MM.1S (cell line): ENCODE data around the gene FLT1.

Experiments used
- DNase-seq: peaks from one replicate; pipeline ENCODE4 v3.0.0-alpha.2; 2015
- H2AFZ ChIP-seq: fragments of 300-600 bp; sonication (generic); 2 replicates; pipeline ENCODE4 v1.6.0; 2016; ENCODE audit warnings: antibody characterized with exemption, low read length
- H3F3A ChIP-seq: fragments of 300-600 bp; sonication (generic); 2 replicates; pipeline ENCODE4 v1.6.1; 2016; ENCODE audit warnings: mild to moderate bottlenecking, antibody characterized with exemption, low read length, moderate library complexity, mixed read lengths; ENCODE audit not compliant: insufficient read depth
- H3K27ac ChIP-seq: fragments of 300-600 bp; sonication (generic); 2 replicates; pipeline ENCODE4 v1.5.1; 2016; ENCODE audit warnings: mild to moderate bottlenecking, low read length
- H3K27me3 ChIP-seq: fragments of 300-600 bp; sonication (generic); replicated peaks from 2 replicates; pipeline ENCODE4 v1.6.0; 2016; ENCODE audit warnings: low read length; ENCODE audit not compliant: insufficient read depth
- H3K36me3 ChIP-seq: fragments of 300-600 bp; sonication (generic); replicated peaks from 2 replicates; pipeline ENCODE4 v1.6.1; 2016; ENCODE audit warnings: mild to moderate bottlenecking, low read length, mixed read lengths; ENCODE audit not compliant: insufficient read depth
- H3K4me1 ChIP-seq: fragments of 300-600 bp; sonication (generic); 2 replicates; pipeline ENCODE4 v1.6.1; 2016; ENCODE audit warnings: low read length, mixed read lengths
- H3K4me2 ChIP-seq: fragments of 300-600 bp; sonication (generic); 2 replicates; pipeline ENCODE4 v1.6.0; 2016; ENCODE audit warnings: low read depth, low read length
- H3K4me3 ChIP-seq: fragments of 300-600 bp; sonication (generic); 2 replicates; pipeline ENCODE4 v1.5.1; 2016; ENCODE audit warnings: low read length, mixed read lengths
- H3K79me2 ChIP-seq: fragments of 300-600 bp; sonication (generic); 2 replicates; pipeline ENCODE4 v1.6.1; 2016; ENCODE audit warnings: mixed run types, low read length, mixed read lengths
- H3K9ac ChIP-seq: fragments of 300-600 bp; sonication (generic); 2 replicates; pipeline ENCODE4 v1.6.1; 2016; ENCODE audit warnings: low read length, mixed read lengths
- H3K9me2 ChIP-seq: fragments of 300-600 bp; sonication (generic); replicated peaks from 2 replicates; pipeline ENCODE4 v1.6.1; 2016; ENCODE audit warnings: mild to moderate bottlenecking, low read length, mixed read lengths; ENCODE audit not compliant: insufficient read depth
- H3K9me3 ChIP-seq: fragments of 300-600 bp; sonication (generic); replicated peaks from 2 replicates; pipeline ENCODE4 v1.6.1; 2016; ENCODE audit warnings: mild to moderate bottlenecking, low read length, mixed read lengths; ENCODE audit not compliant: insufficient read depth
- H4K20me1 ChIP-seq: fragments of 300-600 bp; sonication (generic); 2 replicates; pipeline ENCODE4 v1.6.1; 2016; ENCODE audit warnings: mild to moderate bottlenecking, low read length, moderate library complexity, mixed read lengths; ENCODE audit not compliant: insufficient read depth
- CTCF ChIP-seq: fragments of 300-600 bp; sonication (generic); IDR thresholded peaks from 2 replicates; pipeline ENCODE4 v1.5.1; 2016; ENCODE audit warnings: antibody characterized with exemption, low read length, mixed read lengths
- EZH2 ChIP-seq: fragments of 300-600 bp; sonication (generic); optimal IDR thresholded peaks from 2 replicates; pipeline ENCODE3; 2017; ENCODE audit warnings: low read depth, mild to moderate bottlenecking, antibody characterized with exemption, low read length, mixed read lengths
- EZH2phosphoT487 ChIP-seq: fragments of 300-600 bp; sonication (generic); IDR thresholded peaks from 2 replicates; pipeline ENCODE4 v1.6.1; 2018; ENCODE audit warnings: antibody characterized with exemption, low read length

The FLT1 gene

GRCh38 chr13:28356561-28357021 lies 138.3 kb downstream of the FLT1 start:
- no peak overlapping the region for H3K4me3 ChIP-seq
- H3K9me3 ChIP-seq: no peaks in the 10 kb centered on the region
- H3K9me2 ChIP-seq: no peaks in the 10 kb centered on the region
- H3K36me3 ChIP-seq: no peaks in the 10 kb centered on the region
- TF ChIP-seq CTCF: no peak
- no peak for TF ChIP-seq EZH2
- no peak for TF ChIP-seq EZH2phosphoT487
- no peak overlapping the region for H3K4me2 ChIP-seq
- H3K4me1 ChIP-seq: no peaks in the 10 kb centered on the region
- H4K20me1 ChIP-seq: no peaks in the 10 kb centered on the region
- no peak overlapping the region for H2AFZ ChIP-seq
- H3K27me3 ChIP-seq: no peaks in the 10 kb centered on the region
- DNase-seq: no peak
- H3K9ac ChIP-seq: no peak overlapping the region
- no peaks in the 10 kb centered on the region for H3F3A ChIP-seq
- no peak overlapping the region for H3K27ac ChIP-seq
- H3K79me2 ChIP-seq: no peaks in the 10 kb centered on the region

- H3K9me3 ChIP-seq: no peaks in the 10 kb centered on the region
- no peak overlapping the region for H3K27ac ChIP-seq
- TF ChIP-seq EZH2phosphoT487 (no peak), CTCF (no peak), EZH2 (no peak)
- H3K4me3 ChIP-seq: no peak overlapping the region
- H2AFZ ChIP-seq: no peak overlapping the region
- DNase-seq: no peak
- no peak overlapping the region for H3K9ac ChIP-seq
- no peaks in the 10 kb centered on the region for H3K27me3 ChIP-seq
- H3K36me3 ChIP-seq: no peaks in the 10 kb centered on the region
- no peaks in the 10 kb centered on the region for H3K4me1 ChIP-seq
- H3F3A ChIP-seq: no peaks in the 10 kb centered on the region
- H3K79me2 ChIP-seq: no peaks in the 10 kb centered on the region
- no peak overlapping the region for H3K4me2 ChIP-seq
- H3K9me2 ChIP-seq: no peaks in the 10 kb centered on the region
- no peaks in the 10 kb centered on the region for H4K20me1 ChIP-seq
Observed at GRCh38 chr13:28355822-28356371, 139.0 kb downstream of the FLT1 start.

- no peaks in the 10 kb centered on the region for H3K36me3 ChIP-seq
- H3K9me2 ChIP-seq: no peaks in the 10 kb centered on the region
- no peaks in the 10 kb centered on the region for H3K4me1 ChIP-seq
- no peak overlapping the region for H2AFZ ChIP-seq
- H3K9me3 ChIP-seq: no peaks in the 10 kb centered on the region
- no peak overlapping the region for H3K9ac ChIP-seq
- no peaks in the 10 kb centered on the region for H3K79me2 ChIP-seq
- no peaks in the 10 kb centered on the region for H4K20me1 ChIP-seq
- H3K4me3 ChIP-seq: no peak overlapping the region
- no peaks in the 10 kb centered on the region for H3K27me3 ChIP-seq
- no peaks in the 10 kb centered on the region for H3F3A ChIP-seq
- DNase-seq: no peak
- H3K4me2 ChIP-seq: no peak overlapping the region
- no peak overlapping the region for H3K27ac ChIP-seq
- no peak for TF ChIP-seq EZH2
- TF ChIP-seq EZH2phosphoT487: no peak
- no peak for TF ChIP-seq CTCF
Observed at GRCh38 chr13:28355046-28355821, 139.7 kb downstream of the FLT1 start.
